ENCODE results near the gene ADAMTS18. TPM values are rescaled to one million over a fixed set of nuclear protein-coding genes. Genes with fewer than 3 reads are reported as not detected.
A peak's percentile ranks its signal among the peaks of the same experiment; 100 is the strongest.

Gene ADAMTS18
- polyA plus RNA-seq, 2 of the 4 experiments (the other 2 are of a cell fraction): 0.03 TPM; not detected in 1

DNA sequence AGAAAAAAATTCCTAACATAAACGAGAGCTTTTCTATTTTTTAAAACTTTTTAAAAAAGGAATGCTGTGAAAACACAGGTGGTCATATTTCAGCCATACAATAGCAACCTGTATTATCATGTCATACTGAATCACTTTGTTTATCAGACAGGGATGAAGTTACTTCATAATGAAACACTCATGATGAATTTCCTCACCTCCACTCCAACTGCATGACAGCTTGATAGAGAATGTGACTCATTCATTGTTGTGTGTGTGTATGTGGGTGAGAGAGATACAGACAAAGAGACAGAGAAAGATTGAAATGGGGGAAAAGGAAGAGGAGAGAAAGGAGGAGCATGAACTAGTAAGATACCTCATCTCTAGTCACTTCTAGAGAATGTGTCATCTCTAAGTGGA, 126.7 kb downstream of the ADAMTS18 start (continued):
- TF ChIP-seq CBX8 (IDR thresholded peaks at IDR 0.05) (no peak), GATA3 (IDR thresholded peaks at IDR 0.05; ENCODE audit: borderline replicate concordance) (peak; percentile 73; the same call in 1 of the 2 replicates), SREBF2 (IDR thresholded peaks at IDR 0.05) (no peak), RARB (CRISPR knock-in tag; IDR thresholded peaks at IDR 0.05) (no peak), KDM1A (IDR thresholded peaks at IDR 0.05; ENCODE audit: low read depth) (no peak), CBX2 (IDR thresholded peaks at IDR 0.05; ENCODE audit: borderline replicate concordance, low read depth) (no peak), MAZ (IDR thresholded peaks at IDR 0.05; ENCODE audit: borderline replicate concordance, low read depth, low read length) (no peak), ZC3H11A (IDR thresholded peaks at IDR 0.05) (no peak), HOXB13 (CRISPR knock-in tag; IDR thresholded peaks at IDR 0.05; ENCODE audit: low read depth) (no peak), ZFP36 (IDR thresholded peaks at IDR 0.05; ENCODE audit: borderline replicate concordance, partially characterized antibody) (no peak), HDAC2 (IDR thresholded peaks at IDR 0.05) (no peak), POLR2AphosphoS2 (conservative IDR thresholded peaks at IDR 0.05; ENCODE audit: low read length) (no peak), FOSL2 (IDR thresholded peaks at IDR 0.05) (peak; percentile 77), FOSL2 (CRISPR knock-in tag; IDR thresholded peaks at IDR 0.05) (peak; percentile 94), USF2 (IDR thresholded peaks at IDR 0.05) (no peak), RCOR1 (IDR thresholded peaks at IDR 0.05; ENCODE audit: low read depth, low read length) (no peak), NFE2L2 (conservative IDR thresholded peaks at IDR 0.05; ENCODE audit: low read length) (no peak)
- TF ChIP-seq, protein P1, sequence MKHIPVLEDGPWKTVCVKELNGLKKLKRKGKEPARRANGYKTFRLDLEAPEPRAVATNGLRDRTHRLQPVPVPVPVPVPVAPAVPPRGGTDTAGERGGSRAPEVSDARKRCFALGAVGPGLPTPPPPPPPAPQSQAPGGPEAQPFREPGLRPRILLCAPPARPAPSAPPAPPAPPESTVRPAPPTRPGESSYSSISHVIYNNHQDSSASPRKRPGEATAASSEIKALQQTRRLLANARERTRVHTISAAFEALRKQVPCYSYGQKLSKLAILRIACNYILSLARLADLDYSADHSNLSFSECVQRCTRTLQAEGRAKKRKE (CRISPR knock-in tag; IDR thresholded peaks at IDR 0.05; ENCODE audit: low read depth): no peak

GRCh38 chr16:77307426-77308162, 127.2 kb downstream of the ADAMTS18 start:
- ChIA-PET CTCF (interaction anchor here (1.3 to 2.7 kb wide), 2 partner anchors 25 to 277 kb away, joined by 4 to 10 read pairs; no protein-coding TSS in a partner anchor), POLR2A (interaction anchor here (0.6 to 0.8 kb wide), 2 partner anchors 41 to 51 kb away, joined by 3 read pairs; no protein-coding TSS in a partner anchor)
- ATAC-seq (no peak), DNase-seq (ENCODE audit: low read depth in 1 of 2, low spot score in 1 of 2) (no peak), FAIRE-seq (no peak)
- TF ChIP-seq FOSB (CRISPR knock-in tag; IDR thresholded peaks at IDR 0.05) (no peak), GATA3 (IDR thresholded peaks at IDR 0.05; ENCODE audit: borderline replicate concordance) (no peak), KDM1A (IDR thresholded peaks at IDR 0.05; ENCODE audit: low read depth) (no peak), RNF2 (IDR thresholded peaks at IDR 0.05; ENCODE audit: borderline replicate concordance, low read depth) (no peak), HOXA7 (CRISPR knock-in tag; IDR thresholded peaks at IDR 0.05) (no peak), NFE2L2 (conservative IDR thresholded peaks at IDR 0.05; ENCODE audit: low read length) (no peak), HDAC2 (IDR thresholded peaks at IDR 0.05) (no peak), ZC3H11A (IDR thresholded peaks at IDR 0.05) (no peak), TFCP2L1 (CRISPR knock-in tag; IDR thresholded peaks at IDR 0.05) (no peak)
- TF ChIP-seq, protein P2, sequence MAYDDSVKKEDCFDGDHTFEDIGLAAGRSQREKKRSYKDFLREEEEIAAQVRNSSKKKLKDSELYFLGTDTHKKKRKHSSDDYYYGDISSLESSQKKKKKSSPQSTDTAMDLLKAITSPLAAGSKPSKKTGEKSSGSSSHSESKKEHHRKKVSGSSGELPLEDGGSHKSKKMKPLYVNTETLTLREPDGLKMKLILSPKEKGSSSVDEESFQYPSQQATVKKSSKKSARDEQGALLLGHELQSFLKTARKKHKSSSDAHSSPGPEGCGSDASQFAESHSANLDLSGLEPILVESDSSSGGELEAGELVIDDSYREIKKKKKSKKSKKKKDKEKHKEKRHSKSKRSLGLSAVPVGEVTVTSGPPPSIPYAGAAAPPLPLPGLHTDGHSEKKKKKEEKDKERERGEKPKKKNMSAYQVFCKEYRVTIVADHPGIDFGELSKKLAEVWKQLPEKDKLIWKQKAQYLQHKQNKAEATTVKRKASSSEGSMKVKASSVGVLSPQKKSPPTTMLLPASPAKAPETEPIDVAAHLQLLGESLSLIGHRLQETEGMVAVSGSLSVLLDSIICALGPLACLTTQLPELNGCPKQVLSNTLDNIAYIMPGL (CRISPR knock-in tag; IDR thresholded peaks at IDR 0.05; ENCODE audit: borderline replicate concordance): no peak
- H3K4me1 ChIP-seq: peaks cover 31% of the 10 kb centered on the region
- WGBS (ENCODE audit: missing lambda C conversion rate): 83% methylated on average over 8 of the region's 8 CpGs
- H3K4me3 ChIP-seq: no peak overlapping the region
- H3K27ac ChIP-seq: peak overlapping the region; percentile 41 to 65; a peak in 5 of 6 replicates
- peak overlapping the region; percentile 49 for H3K4me2 ChIP-seq
- no peaks in the 10 kb centered on the region for H3K9me3 ChIP-seq
